B cell (primary cell): ENCODE results near the gene DCP2. TPM values are rescaled to one million over a fixed set of nuclear protein-coding genes. Genes with fewer than 3 reads are reported as not detected.

Experiments
- ATAC-seq: fragments of 200-7000 bp; cut with Tn5 transposase; one replicate; pipeline ENCODE4 v1.10.0; 2021; ENCODE audit warnings: low read depth, mild to moderate bottlenecking, moderate number of reproducible peaks, moderate library complexity
- CTCF ChIA-PET: fragments of 350-600 bp; sonication (Branson Sonifier 250); formaldehyde crosslinking; loops from one replicate; lab custom pipeline; 2021; ENCODE audit warnings: antibody characterized with exemption, inconsistent platforms; lab: Charles Lee
- POLR2A ChIA-PET: fragments of 350-600 bp; sonication (Branson Sonifier 250); formaldehyde crosslinking; loops from one replicate; lab custom pipeline; 2021; ENCODE audit warnings: antibody characterized with exemption; lab: Charles Lee
- DNase-seq: peaks from one replicate; pipeline ENCODE4 v3.0.0; 2013
- H2AFZ ChIP-seq: 2 replicates; pipeline ENCODE4 v1.6.1; 2012; ENCODE audit warnings: mild to moderate bottlenecking, low read depth, low read length; ENCODE audit not compliant: insufficient read depth, poor library complexity, severe bottlenecking
- H3K27ac ChIP-seq, 2 donors: 1 replicate in 1 of 2; 2 replicates in 1 of 2; pipeline ENCODE4 v1.5.1; 2012 to 2013; ENCODE audit warnings: low read length in 2 of 2, mild to moderate bottlenecking in 2 of 2, moderate library complexity in 1 of 2
- H3K27me3 ChIP-seq, 4 experiments: fragments of 200-600 bp in 1 of 4; sonication (generic) in 1 of 4; replicated peaks in 1 of 4; 1 replicate in 2 of 4; 2 replicates in 2 of 4; pipeline versions ENCODE4 v1.6.1 to v1.7.0; 2013 to 2016; ENCODE audit warnings: low read length in 3 of 4, mild to moderate bottlenecking in 2 of 4, mixed read lengths in 1 of 4, moderate library complexity in 1 of 4; ENCODE audit not compliant: insufficient read depth in 4 of 4, control insufficient read depth in 3 of 4; ENCODE audit errors: control extremely low read depth in 1 of 4
- H3K36me3 ChIP-seq, 2 experiments: replicated peaks in 1 of 2; 1 replicate in 1 of 2; 2 replicates in 1 of 2; pipeline versions ENCODE4 v1.6.1 to v1.7.1; 2013; ENCODE audit warnings: low read length in 1 of 2; ENCODE audit not compliant: insufficient read depth in 2 of 2, control insufficient read depth in 1 of 2; ENCODE audit errors: control extremely low read depth in 1 of 2, extremely low read depth in 1 of 2
- H3K4me1 ChIP-seq, 2 donors: fragments of 200-600 bp in 1 of 2; sonication (generic) in 1 of 2; 1 replicate in 1 of 2; 2 replicates in 1 of 2; pipeline versions ENCODE4 v1.5.1 to v1.6.1; 2013 to 2017; ENCODE audit warnings: low read length in 2 of 2; ENCODE audit not compliant: control insufficient read depth in 2 of 2, insufficient read depth in 2 of 2
- H3K4me2 ChIP-seq: replicated peaks from 2 replicates; pipeline ENCODE3; 2012; ENCODE audit warnings: mild to moderate bottlenecking, low read depth, low read length; ENCODE audit not compliant: poor library complexity, severe bottlenecking
- H3K4me3 ChIP-seq, 5 experiments: fragments of 200-600 bp in 1 of 5; sonication (generic) in 1 of 5; 1 replicate in 3 of 5; 2 replicates in 2 of 5; pipeline versions ENCODE4 v1.5.1 to v1.7.0; 2011 to 2016; ENCODE audit warnings: low read length in 4 of 5, mild to moderate bottlenecking in 4 of 5, low read depth in 2 of 5, control low read depth in 1 of 5, moderate library complexity in 1 of 5; ENCODE audit not compliant: insufficient read depth in 1 of 5; ENCODE audit errors: control extremely low read depth in 1 of 5, extremely low read depth in 1 of 5
- H3K79me2 ChIP-seq: fragments of 200-600 bp; sonication (generic); one replicate; pipeline ENCODE4 v1.6.0; 2016; ENCODE audit warnings: low read length; ENCODE audit not compliant: control insufficient read depth, insufficient read depth
- H3K9ac ChIP-seq: fragments of 200-600 bp; sonication (generic); 2 replicates; pipeline ENCODE4 v1.6.1; 2017; ENCODE audit warnings: mild to moderate bottlenecking, low read length, moderate library complexity
- H3K9me3 ChIP-seq, 3 donors: one replicate each; pipeline versions ENCODE4 v1.6.1 to v1.7.1; 2013; ENCODE audit warnings: low read length in 2 of 3; ENCODE audit not compliant: control insufficient read depth in 2 of 3, insufficient read depth in 1 of 3; ENCODE audit errors: control extremely low read depth in 1 of 3
- H4K20me1 ChIP-seq: 2 replicates; pipeline ENCODE4 v1.6.0; 2012; ENCODE audit warnings: mild to moderate bottlenecking, low read length; ENCODE audit not compliant: insufficient read depth, control insufficient read depth, poor library complexity, severe bottlenecking
- H3K27ac Mint-ChIP-seq: one replicate; pipeline ENCODE4 v1.8.0; 2021; ENCODE audit warnings: mixed read lengths
- H3K27me3 Mint-ChIP-seq: one replicate; pipeline ENCODE4 v1.8.0; 2021; ENCODE audit warnings: mixed read lengths
- H3K4me1 Mint-ChIP-seq: one replicate; pipeline ENCODE4 v1.8.0; 2021; ENCODE audit warnings: mixed read lengths
- H3K4me3 Mint-ChIP-seq: one replicate; pipeline ENCODE4 v1.8.0; 2021; ENCODE audit warnings: mixed read lengths
- H3K9me3 Mint-ChIP-seq: one replicate; pipeline ENCODE4 v1.8.0; 2022; ENCODE audit warnings: mixed read lengths; ENCODE audit not compliant: insufficient read depth
- EZH2 ChIP-seq: IDR thresholded peaks from 2 replicates; pipeline ENCODE4 v1.6.1; 2012; ENCODE audit warnings: borderline replicate concordance, low read depth, mild to moderate bottlenecking, moderate library complexity, low read length; ENCODE audit not compliant: insufficient read depth, poor library complexity, severe bottlenecking
- WGBS: methylation state at CpG from one replicate; pipeline ENCODE4 v1.1.5; 2013; ENCODE audit warnings: missing lambda C conversion rate; ENCODE audit not compliant: insufficient coverage; 5-methylcytosine and 5-hydroxymethylcytosine counted together
- intact Hi-C: fragments of 100-400 bp; cut with micrococcal nuclease; formaldehyde crosslinking; loops from one replicate; pipeline ENCODE4 v1.10.0; 2022
- polyA plus RNA-seq: library from polyadenylated mRNA; depleted of rRNA; stranded (reverse); fragments of >200 nt; gene quantifications from 2 replicates; pipeline ENCODE4 v1.2.3, GENCODE V29; 2012
- total RNA-seq, 2 donors: library from RNA; stranded (reverse); fragments of 120-200 nt in 1 of 2; gene quantifications; 1 replicate in 1 of 2; 2 replicates in 1 of 2; pipeline versions ENCODE4 v1.2.3 to v1.2.4, GENCODE V29; 2013 to 2022
- TF ChIP-seq, protein P1 (sequence below): fragments of 200-600 bp; IDR thresholded peaks from one replicate; pipeline ENCODE4 v1.8.0; 2022; ENCODE audit warnings: antibody characterized with exemption, mild to moderate bottlenecking

DCP2 gene
- total and polyA plus RNA-seq, 2 donors (not counting 1 experiment from before 2014, with no cell fraction given), result 17.9 to 73.1 TPM

DNA sequence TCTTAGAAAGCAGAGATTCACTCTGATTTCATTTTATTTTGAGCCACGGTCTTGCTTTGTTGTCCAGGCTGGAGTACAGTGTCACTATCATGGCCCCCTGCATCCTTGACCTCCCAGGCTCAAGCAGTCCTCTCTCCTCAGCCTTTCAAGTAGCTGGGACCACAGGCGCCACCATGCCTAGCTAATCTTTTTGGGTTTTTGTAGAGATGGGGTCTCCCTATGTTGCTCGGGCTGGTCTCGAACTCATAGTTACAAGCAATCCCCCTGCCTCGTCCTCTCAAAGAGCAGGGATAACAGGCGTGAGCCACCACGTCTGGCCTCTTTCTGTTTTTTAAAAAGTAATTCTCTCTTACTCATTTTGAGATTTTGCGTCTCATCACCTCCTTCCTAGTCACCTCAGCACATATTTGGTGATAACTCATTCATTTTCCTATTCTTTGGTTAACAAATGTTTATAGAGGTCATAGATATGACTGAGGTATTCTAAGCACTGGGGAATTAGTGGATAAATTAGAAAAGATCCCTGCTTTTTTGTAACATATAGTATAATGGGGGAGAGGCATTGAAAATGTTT lies 10.8 kb upstream of the DCP2 start:
- no peak overlapping the region for H3K27ac ChIP-seq
- POLR2A ChIA-PET, result interaction anchor here (0.6 to 1.1 kb wide), 2 partner anchors 28 to 35 kb away, joined by 3 to 5 read pairs; no protein-coding TSS in a partner anchor
- intact Hi-C loops, result no loop called here
- Mint-ChIP-seq H3K4me1 (peaks cover 16% of the 10 kb centered on the region), H3K9me3 (no peaks in the 10 kb centered on the region), H3K4me3 (no peak overlapping the region), H3K27ac (no peak overlapping the region), H3K27me3 (no peaks in the 10 kb centered on the region)
- H3K27me3 ChIP-seq, result no peaks in the 10 kb centered on the region
- CTCF ChIA-PET, result interaction anchor here (0.7 to 6.0 kb wide), 5 partner anchors 10 to 208 kb away, joined by 3 to 65 read pairs (median 6); partner anchors contain the start of genes DCP2 and REEP5
- no peaks in the 10 kb centered on the region for H3K36me3 ChIP-seq
- H3K79me2 ChIP-seq, result peaks cover 7% of the 10 kb centered on the region
- H4K20me1 ChIP-seq, result no peaks in the 10 kb centered on the region
- no peak overlapping the region for H3K4me3 ChIP-seq
- H2AFZ ChIP-seq, result no peak overlapping the region
- no peak overlapping the region for H3K4me2 ChIP-seq
- DNase-seq (no peak), ATAC-seq (no peak)
- no peak for TF ChIP-seq EZH2
- TF ChIP-seq, protein P1, sequence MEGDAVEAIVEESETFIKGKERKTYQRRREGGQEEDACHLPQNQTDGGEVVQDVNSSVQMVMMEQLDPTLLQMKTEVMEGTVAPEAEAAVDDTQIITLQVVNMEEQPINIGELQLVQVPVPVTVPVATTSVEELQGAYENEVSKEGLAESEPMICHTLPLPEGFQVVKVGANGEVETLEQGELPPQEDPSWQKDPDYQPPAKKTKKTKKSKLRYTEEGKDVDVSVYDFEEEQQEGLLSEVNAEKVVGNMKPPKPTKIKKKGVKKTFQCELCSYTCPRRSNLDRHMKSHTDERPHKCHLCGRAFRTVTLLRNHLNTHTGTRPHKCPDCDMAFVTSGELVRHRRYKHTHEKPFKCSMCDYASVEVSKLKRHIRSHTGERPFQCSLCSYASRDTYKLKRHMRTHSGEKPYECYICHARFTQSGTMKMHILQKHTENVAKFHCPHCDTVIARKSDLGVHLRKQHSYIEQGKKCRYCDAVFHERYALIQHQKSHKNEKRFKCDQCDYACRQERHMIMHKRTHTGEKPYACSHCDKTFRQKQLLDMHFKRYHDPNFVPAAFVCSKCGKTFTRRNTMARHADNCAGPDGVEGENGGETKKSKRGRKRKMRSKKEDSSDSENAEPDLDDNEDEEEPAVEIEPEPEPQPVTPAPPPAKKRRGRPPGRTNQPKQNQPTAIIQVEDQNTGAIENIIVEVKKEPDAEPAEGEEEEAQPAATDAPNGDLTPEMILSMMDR, result no peak
- WGBS, result 80% methylated on average over 4 of the region's 8 CpGs
- peaks cover 3 to 6% of the 10 kb centered on the region in 2 donors for H3K4me1 ChIP-seq
- H3K9me3 ChIP-seq, result no peaks in the 10 kb centered on the region
- H3K9ac ChIP-seq, result no peak overlapping the region

DNA sequence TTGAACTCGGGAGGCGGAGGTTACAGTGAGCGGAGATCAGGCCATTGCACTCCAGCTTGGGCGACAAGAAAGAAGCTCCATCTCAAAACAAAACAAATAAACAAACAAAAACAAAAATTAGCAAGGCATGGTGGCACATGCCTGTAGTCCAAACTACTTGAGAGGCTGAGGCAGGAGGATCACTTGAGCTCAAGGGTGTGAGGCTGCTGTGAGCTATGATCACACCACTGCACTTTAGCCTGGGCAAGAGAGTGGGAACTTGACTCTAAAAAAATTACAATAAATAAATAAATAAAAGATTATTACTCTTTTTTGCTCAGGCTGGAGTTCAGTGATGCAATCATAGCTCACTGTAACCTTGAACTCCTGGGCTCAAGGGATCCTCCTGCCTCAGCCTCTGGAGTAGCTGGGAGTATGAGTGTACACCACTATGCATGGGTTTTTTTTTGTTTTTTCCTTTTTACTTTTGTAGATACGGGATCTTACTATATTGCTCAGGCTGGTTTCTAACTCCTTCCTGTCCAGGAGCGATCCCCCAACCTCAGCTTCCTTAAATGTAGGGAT lies 9.0 kb upstream of the DCP2 start:
- intact Hi-C loops, result no loop called here
- H3K27ac ChIP-seq, result no peak overlapping the region
- whole genome bisulfite sequencing, result 100% methylated on average over 2 of the region's 6 CpGs
- no peak overlapping the region for H2AFZ ChIP-seq
- H3K9ac ChIP-seq, result no peak overlapping the region
- no peak for DNase-seq
- ChIA-PET CTCF (interaction anchor here (1.0 to 2.2 kb wide), 4 partner anchors 9 to 46 kb away, joined by 3 to 9 read pairs (median 4); partner anchors contain the start of genes DCP2 and REEP5), POLR2A (no interaction called here)
- H3K4me1 ChIP-seq, result peaks cover 6 to 8% of the 10 kb centered on the region in 2 donors
- H3K27me3 Mint-ChIP-seq, result no peaks in the 10 kb centered on the region
- H3K9me3 ChIP-seq, result no peaks in the 10 kb centered on the region
- H3K4me3 Mint-ChIP-seq, result no peak overlapping the region
- H3K79me2 ChIP-seq, result peaks cover 7% of the 10 kb centered on the region
- no peaks in the 10 kb centered on the region for H3K36me3 ChIP-seq
- no peak overlapping the region for H3K4me2 ChIP-seq
- no peaks in the 10 kb centered on the region for H3K9me3 Mint-ChIP-seq
- H3K4me3 ChIP-seq, result no peak overlapping the region
- H4K20me1 ChIP-seq, result no peaks in the 10 kb centered on the region
- no peaks in the 10 kb centered on the region for H3K27me3 ChIP-seq
- no peak for ATAC-seq
- TF ChIP-seq, protein P1, result no peak
- no peak for TF ChIP-seq EZH2
- H3K27ac Mint-ChIP-seq, result no peak overlapping the region
- peaks cover 20% of the 10 kb centered on the region for H3K4me1 Mint-ChIP-seq
